HG03439 (cell line): ENCODE measurements around the gene GSTA3.
"Not testable (repeated sequence)": the region's sequence is repeated elsewhere in the genome, so short reads cannot be mapped to it uniquely, and the experiment has no call there.

ENCODE experiments used
- ATAC-seq: cut with Tn5 transposase; IDR thresholded peaks from one replicate; pipeline ENCODE4 v1.9.1; 2021; ENCODE audit warnings: mild to moderate bottlenecking, moderate library complexity; ENCODE audit not compliant: unreplicated experiment

Gene GSTA3

DNA sequence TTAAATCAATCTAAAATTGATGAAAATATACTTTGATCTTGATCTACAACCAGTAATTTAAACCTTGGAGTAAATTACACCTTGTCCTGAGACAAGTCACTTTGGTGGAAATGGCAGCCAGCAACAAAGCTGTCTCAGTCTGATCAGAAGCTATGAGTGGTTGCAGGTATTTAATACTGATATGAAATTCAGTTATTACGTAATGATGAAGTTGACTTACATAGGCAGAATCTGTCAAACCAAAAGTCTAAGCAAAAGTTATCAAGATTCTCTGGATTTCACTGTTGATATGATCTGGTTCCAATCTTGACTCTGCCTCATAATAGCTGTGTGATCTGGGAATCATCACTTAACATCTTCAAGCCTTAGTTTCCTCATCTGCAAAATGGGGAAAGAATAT, 41.3 kb downstream of the GSTA3 start:
- ATAC-seq = no peak

DNA sequence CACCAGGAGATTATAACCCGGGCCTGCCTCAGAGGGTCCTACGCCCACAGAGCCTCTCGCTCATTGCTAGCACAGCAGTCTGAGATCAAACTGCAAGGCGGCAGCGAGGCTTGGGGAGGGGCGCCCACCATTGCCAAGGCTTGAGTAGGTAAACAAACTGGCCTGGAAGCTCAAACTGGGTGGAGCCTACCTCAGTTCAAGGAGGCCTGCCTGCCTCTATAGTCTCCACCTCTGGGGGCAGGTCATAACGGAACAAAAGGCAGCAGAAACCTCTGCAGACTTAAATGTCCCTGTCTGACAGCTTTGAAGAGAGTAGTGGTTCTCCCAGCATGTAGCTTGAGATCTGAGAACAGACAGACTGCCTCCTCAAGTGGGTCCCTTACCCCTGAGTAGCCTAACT, 48.3 kb downstream of the GSTA3 start:
- ATAC-seq = not testable (repeated sequence)

DNA sequence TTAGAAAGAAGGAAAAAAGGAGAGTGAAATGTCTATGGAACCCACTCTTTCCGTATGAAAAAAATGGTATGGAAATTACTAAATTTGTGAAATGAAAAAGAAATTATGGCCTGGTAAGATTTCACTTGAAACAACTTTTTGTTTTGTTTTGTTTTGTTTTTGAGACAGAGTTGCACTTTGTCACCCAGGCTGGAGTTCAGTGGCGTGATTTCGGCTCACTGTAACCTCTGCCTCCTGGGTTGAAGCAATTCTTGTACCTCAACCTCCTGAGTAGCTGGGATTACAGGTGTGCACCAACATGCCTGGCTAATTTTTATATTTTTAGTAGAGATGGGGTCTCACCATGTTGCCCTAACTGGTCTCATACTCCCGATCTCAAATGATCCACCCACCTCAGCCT, 51.1 kb downstream of the GSTA3 start:
- ATAC-seq = no peak

DNA sequence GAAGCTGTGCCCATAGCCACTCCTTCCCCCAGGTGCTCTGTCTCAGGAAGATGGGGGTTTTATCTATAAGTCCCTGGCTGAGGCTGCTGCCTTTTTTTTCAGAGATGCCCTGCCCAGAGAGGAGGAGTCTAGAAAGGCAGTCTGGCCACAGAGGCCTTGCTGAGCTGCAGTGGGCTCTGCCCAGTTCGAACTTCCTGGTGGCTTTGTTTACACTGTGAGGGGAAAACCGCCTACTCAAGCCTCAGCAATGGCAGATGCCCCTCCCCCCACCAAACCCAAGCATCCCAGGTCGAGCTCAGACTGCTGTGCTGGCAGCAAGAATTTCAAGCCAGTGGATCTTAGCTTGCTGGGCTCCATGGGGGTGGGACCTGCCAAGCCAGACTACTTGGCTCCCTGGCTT, 53.4 kb downstream of the GSTA3 start:
- ATAC-seq = not testable (repeated sequence)

DNA sequence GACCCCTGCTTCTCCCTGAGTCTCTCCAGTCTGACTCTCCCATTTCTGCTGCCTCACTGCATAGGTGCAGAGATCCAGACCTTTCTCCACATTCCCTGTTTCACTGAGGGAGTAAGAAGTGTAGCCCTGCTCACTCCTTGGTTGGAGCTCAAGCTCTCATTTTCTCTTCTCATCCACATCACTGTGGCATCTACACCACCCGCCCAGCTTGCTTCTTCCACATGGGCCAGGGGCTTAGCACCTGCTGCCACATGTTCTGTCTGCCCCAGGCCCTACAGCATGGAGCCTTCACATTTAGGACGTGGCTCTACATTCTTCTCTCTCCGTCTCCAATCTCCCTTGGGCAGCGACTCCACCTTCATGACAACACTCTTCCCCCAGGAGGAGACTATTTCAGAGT, 60.4 kb downstream of the GSTA3 start:
- no peak for ATAC-seq
